ENCODE results near the gene FBH1. TPM values are rescaled to one million over a fixed set of nuclear protein-coding genes. Genes with fewer than 3 reads are reported as not detected.
"Not testable (repeated sequence)": the region's sequence is repeated elsewhere in the genome, so short reads cannot be mapped to it uniquely, and the experiment has no call there.

Gene FBH1
- total RNA-seq, 6 experiments from 2014 or later: 30.8 to 38.6 (median 35.8) TPM

DNA sequence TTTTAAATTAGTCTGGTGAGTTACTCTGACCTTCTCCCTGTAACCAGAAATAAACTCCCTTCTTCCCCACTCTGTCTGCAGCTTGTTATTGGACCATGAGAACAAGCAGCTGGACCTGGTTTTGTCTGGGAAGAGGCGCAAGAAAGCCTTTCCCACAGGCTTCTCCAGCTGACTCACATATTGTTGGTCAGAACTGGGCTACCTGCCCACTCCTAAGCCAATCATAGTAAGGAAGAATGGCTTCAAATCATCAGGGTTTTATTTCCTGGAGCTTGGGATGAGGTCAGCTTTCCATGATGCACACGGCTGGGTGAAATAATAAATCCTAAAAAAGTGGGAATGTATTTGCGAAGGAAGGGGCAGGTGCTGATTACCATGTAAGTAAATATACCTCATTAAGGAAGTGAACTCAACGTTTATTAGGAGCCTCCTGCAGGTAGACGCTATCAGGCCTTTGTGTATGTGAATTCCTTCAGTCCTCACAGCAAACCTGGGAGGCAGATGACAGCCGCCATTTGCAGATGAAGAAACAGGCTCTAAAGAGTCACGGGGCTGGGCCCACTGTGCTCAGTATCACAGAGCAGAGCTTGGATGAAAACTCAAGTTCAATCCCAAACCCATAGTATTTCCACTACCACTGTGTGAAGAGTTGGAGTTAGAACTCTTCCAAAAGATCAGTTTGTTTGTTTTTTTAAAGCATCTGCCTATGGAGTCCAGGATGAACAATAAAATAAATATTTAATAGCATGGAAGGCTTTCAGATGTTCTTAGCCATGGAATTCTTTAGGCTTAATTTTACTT is 54.5 kb downstream of the FBH1 start:
- peak in 2 of 4 donors; percentile 21 to 71 for ATAC-seq
- intact Hi-C loops (cut with DNase I): no loop called here
- TF ChIP-seq, protein P1, sequence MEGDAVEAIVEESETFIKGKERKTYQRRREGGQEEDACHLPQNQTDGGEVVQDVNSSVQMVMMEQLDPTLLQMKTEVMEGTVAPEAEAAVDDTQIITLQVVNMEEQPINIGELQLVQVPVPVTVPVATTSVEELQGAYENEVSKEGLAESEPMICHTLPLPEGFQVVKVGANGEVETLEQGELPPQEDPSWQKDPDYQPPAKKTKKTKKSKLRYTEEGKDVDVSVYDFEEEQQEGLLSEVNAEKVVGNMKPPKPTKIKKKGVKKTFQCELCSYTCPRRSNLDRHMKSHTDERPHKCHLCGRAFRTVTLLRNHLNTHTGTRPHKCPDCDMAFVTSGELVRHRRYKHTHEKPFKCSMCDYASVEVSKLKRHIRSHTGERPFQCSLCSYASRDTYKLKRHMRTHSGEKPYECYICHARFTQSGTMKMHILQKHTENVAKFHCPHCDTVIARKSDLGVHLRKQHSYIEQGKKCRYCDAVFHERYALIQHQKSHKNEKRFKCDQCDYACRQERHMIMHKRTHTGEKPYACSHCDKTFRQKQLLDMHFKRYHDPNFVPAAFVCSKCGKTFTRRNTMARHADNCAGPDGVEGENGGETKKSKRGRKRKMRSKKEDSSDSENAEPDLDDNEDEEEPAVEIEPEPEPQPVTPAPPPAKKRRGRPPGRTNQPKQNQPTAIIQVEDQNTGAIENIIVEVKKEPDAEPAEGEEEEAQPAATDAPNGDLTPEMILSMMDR (IDR thresholded peaks at IDR 0.05): no peak
- TF ChIP-seq POLR2A (IDR thresholded peaks at IDR 0.05): peak; percentile 34
- Histone ChIP-seq H3K27me3 (no peaks in the 10 kb centered on the region), H3K27ac (peak overlapping the region; percentile 12 to 81 (median 58)), H3K9me3 (no peaks in the 10 kb centered on the region), H3K36me3 (no peaks in the 10 kb centered on the region), H3K4me3 (peak overlapping the region in 1 of 3 donors; percentile 40), H3K4me1 (peaks cover 0 to 5% (median 2%) of the 10 kb centered on the region in 4 donors)
- WGBS (ENCODE audit: insufficient coverage, low coverage, low lambda C conversion rate, missing lambda C conversion rate): 45% methylated on average over 6 of the region's 7 CpGs
- DNase-seq: peak in 2 of 3 donors; percentile 60 to 73

DNA sequence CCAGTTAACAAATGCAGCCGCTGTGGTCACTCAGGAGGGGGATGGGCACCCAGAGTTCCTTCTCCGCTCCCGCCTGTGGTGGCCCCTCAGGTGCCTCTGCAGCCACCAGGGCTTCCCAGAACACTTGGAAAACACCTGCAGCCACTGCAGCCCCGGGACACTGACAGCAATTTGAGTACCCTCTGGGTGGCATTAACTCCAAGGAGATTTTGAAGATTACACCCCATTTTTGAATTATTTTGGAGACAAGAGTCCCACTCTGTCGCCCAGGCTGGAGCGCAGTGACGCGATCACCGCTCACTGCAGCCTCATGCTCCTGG is 55.1 kb downstream of the FBH1 start:
- WGBS (ENCODE audit: insufficient coverage, low coverage, low lambda C conversion rate, missing lambda C conversion rate): 87% methylated on average over 6 of the region's 9 CpGs
- intact Hi-C loops (cut with DNase I): no loop called here
- Histone ChIP-seq H3K27me3 (no peaks in the 10 kb centered on the region), H3K36me3 (no peaks in the 10 kb centered on the region), H3K9me3 (no peaks in the 10 kb centered on the region), H3K27ac (peak overlapping the region; percentile 12 to 81 (median 58)), H3K4me3 (peak overlapping the region; percentile 2 to 40 (median 2)), H3K4me1 (peaks cover 0 to 11% (median 5%) of the 10 kb centered on the region in 4 donors)
- ATAC-seq: no peak
- TF ChIP-seq, protein P1 (IDR thresholded peaks at IDR 0.05): no peak
- no peak for TF ChIP-seq POLR2A (IDR thresholded peaks at IDR 0.05)
- no peak for DNase-seq

DNA sequence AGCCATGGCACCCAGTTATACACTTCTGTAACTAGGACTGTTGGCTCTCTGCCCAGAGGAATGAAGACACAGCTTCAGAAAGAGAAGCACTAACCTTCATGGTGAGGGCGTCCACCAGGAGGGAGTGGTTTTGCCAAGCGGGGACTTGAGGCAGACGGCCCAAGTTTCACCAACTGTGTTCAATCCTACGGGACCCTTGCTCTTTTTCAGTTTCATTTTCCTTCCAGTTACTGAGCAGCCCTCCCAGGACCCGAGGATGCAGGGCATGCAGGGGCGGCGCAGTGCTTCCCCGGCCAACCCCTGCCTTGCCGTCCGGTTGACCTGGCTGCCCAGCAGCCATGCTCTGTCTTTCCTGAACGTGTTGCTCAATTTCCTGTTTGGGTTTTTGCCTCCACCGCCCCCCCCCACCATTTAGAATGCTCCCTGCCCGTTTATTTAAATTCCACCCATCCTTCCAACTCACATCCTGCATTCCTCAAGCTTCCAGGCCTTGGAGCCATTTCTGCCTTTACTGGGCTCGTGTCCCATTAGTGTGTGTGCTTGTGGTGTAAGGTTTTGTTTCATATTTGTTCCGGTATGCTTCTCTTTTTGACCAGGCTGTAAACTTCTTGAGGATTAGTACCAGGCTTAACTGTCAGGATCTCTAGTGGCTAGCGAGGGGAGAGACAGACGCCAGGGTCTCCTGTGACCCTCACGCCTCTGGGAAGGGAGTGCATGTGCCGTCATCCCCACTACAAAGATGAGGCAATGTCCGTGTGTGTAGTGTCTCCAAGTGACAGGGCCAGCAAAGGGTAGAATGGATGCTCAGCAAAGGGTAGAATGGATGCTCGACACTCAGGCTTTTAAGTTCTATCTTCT is 55.7 kb downstream of the FBH1 start:
- ATAC-seq (peak; percentile 15 to 53 (median 34)), DNase-seq (peak; percentile 66 to 70 (median 67))
- Histone ChIP-seq H3K36me3 (no peaks in the 10 kb centered on the region), H3K4me1 (peaks cover 0 to 15% (median 6%) of the 10 kb centered on the region in 4 donors), H3K4me3 (peak overlapping the region; percentile 2 to 40 (median 2)), H3K27ac (peak overlapping the region; percentile 41 to 81 (median 58)), H3K9me3 (no peaks in the 10 kb centered on the region), H3K27me3 (no peaks in the 10 kb centered on the region)
- intact Hi-C loops (cut with DNase I): no loop called here
- TF ChIP-seq, protein P1 (IDR thresholded peaks at IDR 0.05): no peak
- peak; percentile 33 for TF ChIP-seq POLR2A (IDR thresholded peaks at IDR 0.05)
- WGBS (ENCODE audit: insufficient coverage, low coverage, low lambda C conversion rate, missing lambda C conversion rate): 37% methylated on average over 17 of the region's 21 CpGs

DNA sequence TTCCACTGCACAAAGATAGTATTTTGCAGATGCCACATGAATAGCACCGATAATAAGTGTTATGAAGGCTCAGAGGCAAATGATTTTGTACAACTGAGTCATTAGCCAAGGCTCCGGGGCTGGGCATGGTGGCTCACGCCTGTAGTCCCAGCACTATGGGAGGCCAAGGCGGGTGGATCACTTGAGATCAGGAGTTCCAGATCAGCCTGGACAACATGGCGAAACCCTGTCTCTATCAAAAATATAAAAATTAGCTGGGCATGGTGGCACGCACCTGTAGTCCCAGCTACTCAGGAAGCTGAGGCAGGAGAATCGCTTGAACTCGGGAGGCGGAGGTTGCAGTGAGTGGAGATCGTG is 56.4 kb downstream of the FBH1 start:
- DNase-seq; H3K9me3 ChIP-seq; ATAC-seq; H3K27me3 ChIP-seq; intact Hi-C loops (cut with DNase I); H3K4me3 ChIP-seq; H3K36me3 ChIP-seq: not testable (repeated sequence)
- Histone ChIP-seq H3K4me1 (peaks cover 0 to 21% (median 6%) of the 10 kb centered on the region in 4 donors), H3K27ac (peak overlapping the region; percentile 41 to 81 (median 58))
- 79% methylated on average over 9 of the region's 10 CpGs for WGBS (ENCODE audit: insufficient coverage, low coverage, low lambda C conversion rate, missing lambda C conversion rate)

DNA sequence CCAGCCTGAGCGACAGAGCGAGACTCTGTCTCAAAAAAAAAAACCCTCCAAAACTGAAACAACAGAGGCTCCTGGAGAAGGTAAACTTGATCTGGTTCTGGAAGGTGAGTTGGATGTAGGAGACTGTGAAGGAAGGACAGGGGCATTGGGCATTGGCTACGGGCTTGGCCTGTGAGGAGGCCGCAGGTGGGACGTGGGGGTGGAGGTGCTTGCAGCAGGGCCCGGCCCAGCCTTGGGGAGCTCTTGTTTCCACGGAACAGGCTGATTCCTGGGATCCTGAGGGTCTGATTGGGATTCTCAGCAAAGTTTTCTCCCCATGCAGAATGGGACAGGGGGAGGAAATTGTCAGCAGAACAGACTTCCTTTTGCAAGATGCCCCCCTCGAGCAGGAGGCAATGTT is 56.7 kb downstream of the FBH1 start:
- intact Hi-C loops (cut with DNase I): no loop called here
- TF ChIP-seq POLR2A (IDR thresholded peaks at IDR 0.05): no peak
- TF ChIP-seq, protein P1 (IDR thresholded peaks at IDR 0.05): no peak
- WGBS (ENCODE audit: insufficient coverage, low coverage, low lambda C conversion rate, missing lambda C conversion rate): 74% methylated on average over 5 of the region's 8 CpGs

More for the DNA sequence above, 56.7 kb downstream of the FBH1 start:
- H3K27me3 ChIP-seq: no peaks in the 10 kb centered on the region
- no peaks in the 10 kb centered on the region for H3K36me3 ChIP-seq
- ATAC-seq (no peak), DNase-seq (no peak)
- no peaks in the 10 kb centered on the region for H3K9me3 ChIP-seq
- H3K27ac ChIP-seq: peak overlapping the region in 2 of 3 donors; percentile 58 to 81
- no peak overlapping the region for H3K4me3 ChIP-seq
- peaks cover 0 to 21% (median 6%) of the 10 kb centered on the region in 4 donors for H3K4me1 ChIP-seq

Measured in right lobe of liver (tissue), 6 donors.